ENCODE data around the gene SPAG4.

SPAG4 gene

GRCh38 chr20:35630636-35631035, 15.0 kb downstream of the SPAG4 start:
- no peak for TF ChIP-seq USF1 (IDR thresholded peaks at IDR 0.05)
- TF ChIP-seq MAX (IDR thresholded peaks at IDR 0.05) = no peak
- TF ChIP-seq RAD21 (IDR thresholded peaks at IDR 0.05; ENCODE audit: low read depth) = no peak
- TF ChIP-seq ZBTB7A (IDR thresholded peaks at IDR 0.05; ENCODE audit: low read depth) = no peak
- no peak for TF ChIP-seq REST (IDR thresholded peaks at IDR 0.05; ENCODE audit: low read depth)
- no peak for TF ChIP-seq CEBPB (IDR thresholded peaks at IDR 0.05)
- TF ChIP-seq EP300 (IDR thresholded peaks at IDR 0.05; ENCODE audit: borderline replicate concordance) = no peak
- no peak for TF ChIP-seq EGR1 (IDR thresholded peaks at IDR 0.05)
- no peak for TF ChIP-seq TEAD4 (IDR thresholded peaks at IDR 0.05)
- TF ChIP-seq NFIC (IDR thresholded peaks at IDR 0.05) = no peak
- no peak for TF ChIP-seq CREB1 (IDR thresholded peaks at IDR 0.05; ENCODE audit: low read depth)
- no peak for TF ChIP-seq TAF1 (IDR thresholded peaks at IDR 0.05; ENCODE audit: low read depth)
- no peak for TF ChIP-seq TCF12 (IDR thresholded peaks at IDR 0.05; ENCODE audit: low read depth)

- no peak for TF ChIP-seq FOXM1 (IDR thresholded peaks at IDR 0.05; ENCODE audit: borderline replicate concordance, low read depth)
- no peak for TF ChIP-seq CREB1 (IDR thresholded peaks at IDR 0.05; ENCODE audit: low read depth)
- no peak for TF ChIP-seq MAX (IDR thresholded peaks at IDR 0.05)
- no peak for TF ChIP-seq YY1 (IDR thresholded peaks at IDR 0.05; ENCODE audit: low read depth)
Observed at GRCh38 chr20:35632539-35633115, 17.0 kb downstream of the SPAG4 start.

- TF ChIP-seq CEBPB (IDR thresholded peaks at IDR 0.05) = no peak
Observed at GRCh38 chr20:35635652-35636051, 20.0 kb downstream of the SPAG4 start.

- no peak for TF ChIP-seq FOXM1 (IDR thresholded peaks at IDR 0.05; ENCODE audit: borderline replicate concordance, low read depth)
- TF ChIP-seq EP300 (IDR thresholded peaks at IDR 0.05; ENCODE audit: borderline replicate concordance) = no peak
- TF ChIP-seq TCF12 (IDR thresholded peaks at IDR 0.05; ENCODE audit: low read depth) = no peak
- TF ChIP-seq EGR1 (IDR thresholded peaks at IDR 0.05) = no peak
- TF ChIP-seq CREB1 (IDR thresholded peaks at IDR 0.05; ENCODE audit: low read depth) = no peak
- no peak for TF ChIP-seq CEBPB (IDR thresholded peaks at IDR 0.05)
- no peak for TF ChIP-seq USF1 (IDR thresholded peaks at IDR 0.05)
- TF ChIP-seq TAF1 (IDR thresholded peaks at IDR 0.05; ENCODE audit: low read depth) = no peak
- no peak for TF ChIP-seq ZBTB7A (IDR thresholded peaks at IDR 0.05; ENCODE audit: low read depth)
- no peak for TF ChIP-seq REST (IDR thresholded peaks at IDR 0.05; ENCODE audit: low read depth)
- TF ChIP-seq TEAD4 (IDR thresholded peaks at IDR 0.05) = no peak
Observed at GRCh38 chr20:35636095-35636494, 20.5 kb downstream of the SPAG4 start.

GRCh38 chr20:35637276-35637675, 21.6 kb downstream of the SPAG4 start:
- TF ChIP-seq EP300 (IDR thresholded peaks at IDR 0.05; ENCODE audit: borderline replicate concordance) (no peak), TCF12 (IDR thresholded peaks at IDR 0.05; ENCODE audit: low read depth) (no peak)

GRCh38 chr20:35638751-35639150, 23.1 kb downstream of the SPAG4 start:
- TF ChIP-seq USF1 (IDR thresholded peaks at IDR 0.05) = no peak

GRCh38 chr20:35640724-35641123, 25.1 kb downstream of the SPAG4 start:
- TF ChIP-seq MAX (IDR thresholded peaks at IDR 0.05) = no peak
- TF ChIP-seq TCF12 (IDR thresholded peaks at IDR 0.05; ENCODE audit: low read depth) = no peak
- TF ChIP-seq YY1 (IDR thresholded peaks at IDR 0.05; ENCODE audit: low read depth) = no peak
- TF ChIP-seq RAD21 (IDR thresholded peaks at IDR 0.05; ENCODE audit: low read depth) = no peak
- TF ChIP-seq NFIC (IDR thresholded peaks at IDR 0.05) = no peak
- TF ChIP-seq TAF1 (IDR thresholded peaks at IDR 0.05; ENCODE audit: low read depth) = no peak
- no peak for TF ChIP-seq EP300 (IDR thresholded peaks at IDR 0.05; ENCODE audit: borderline replicate concordance)
- no peak for TF ChIP-seq CREB1 (IDR thresholded peaks at IDR 0.05; ENCODE audit: low read depth)
- no peak for TF ChIP-seq FOXM1 (IDR thresholded peaks at IDR 0.05; ENCODE audit: borderline replicate concordance, low read depth)
- TF ChIP-seq TEAD4 (IDR thresholded peaks at IDR 0.05) = no peak

Data from Ishikawa (cell line).